Ovary (tissue), 9 donors: ENCODE results near the gene PCBP1. TPM values are rescaled to one million over a fixed set of nuclear protein-coding genes. Genes with fewer than 3 reads are reported as not detected.

ENCODE experiments used
- DNase-seq, 5 donors: peaks; one replicate each; pipeline ENCODE4 v3.0.0-alpha.2; 2019 to 2020
- H3K27ac ChIP-seq, 2 donors: fragments of 200-600 bp; one replicate each; pipeline versions ENCODE4 v1.5.1 to v1.8.0; 2019 to 2022
- H3K27me3 ChIP-seq: fragments of 200-600 bp; one replicate; pipeline ENCODE4 v1.8.0; 2022
- H3K36me3 ChIP-seq: fragments of 200-600 bp; sonication (generic); one replicate; pipeline ENCODE4 v1.5.1; 2019
- H3K4me1 ChIP-seq: one replicate; pipeline ENCODE4 v1.8.1; 2013; ENCODE audit warnings: mild to moderate bottlenecking, moderate library complexity; ENCODE audit not compliant: insufficient read depth
- H3K4me3 ChIP-seq: fragments of 200-600 bp; sonication (generic); one replicate; pipeline ENCODE4 v1.5.1; 2017
- H3K9me3 ChIP-seq, 2 donors: fragments of 200-600 bp in 1 of 2; sonication (generic) in 1 of 2; one replicate each; pipeline versions ENCODE4 v1.5.1 to v1.8.1; 2013 to 2019; ENCODE audit warnings: mild to moderate bottlenecking in 1 of 2, moderate library complexity in 1 of 2
- EP300 ChIP-seq: sonication (generic); formaldehyde crosslinking; IDR thresholded peaks from one replicate; pipeline ENCODE4 v1.6.1; 2017; ENCODE audit warnings: antibody characterized with exemption
- POLR2A ChIP-seq: fragments of 450-650 bp; IDR thresholded peaks from one replicate; pipeline ENCODE4 v1.6.1; 2017; ENCODE audit warnings: antibody characterized with exemption, mild to moderate bottlenecking, moderate library complexity
- WGBS, 3 donors: extraction: QIAGEN DNeasy Blood & Tissue Kit in 1 of 3; methylation state at CpG; one replicate each; pipeline versions ENCODE4 v1.1.5 to v1.1.7; 2013 to 2017; 5-methylcytosine and 5-hydroxymethylcytosine counted together
- intact Hi-C, 4 donors: fragments of 100-400 bp; cut with DNase I; formaldehyde crosslinking; loops; one replicate each; pipeline versions ENCODE4 v1.11.0 to v1.15.1; 2022 to 2023
- polyA plus RNA-seq, 2 donors: library from polyadenylated mRNA; stranded (reverse); fragments of 200-250 nt in 1 of 2; fragments of 350-450 nt in 1 of 2; fragmentation: Illumina TruSeq in 1 of 2; extraction: RNeasy Lipid Tissue Mini Kit (QIAGEN cat#74804) in 1 of 2; gene quantifications; one replicate each; pipeline ENCODE4 v1.2.3, GENCODE V29; 2013 to 2014
- total RNA-seq, 7 donors: library from RNA; depleted of rRNA in 2 of 7; stranded (reverse); fragments of >200 nt in 2 of 7; fragmentation: NEBNext Ultra II Directional in 3 of 7; extraction: Animal tissue kit (Norgen Biotek cat#: 25700) in 3 of 7; gene quantifications; one replicate each; pipeline versions ENCODE4 v1.1.0 to v1.2.4, GENCODE V29; 2016 to 2023
- TF ChIP-seq, protein P1 (sequence below), 3 donors: fragments of 450-650 bp in 2 of 3; fragments of 200-600 bp in 1 of 3; IDR thresholded peaks; one replicate each; pipeline versions ENCODE4 v1.5.1 to v1.8.0; 2016 to 2022; ENCODE audit warnings: antibody characterized with exemption in 3 of 3, mild to moderate bottlenecking in 1 of 3
- donor health status: DM: no; HTN: no; CAD: no; lungs with moderate emphysema.
- donor health status: DM: no; HTN: no; CAD: no.
- donor health status: Bipolar disorder and iron deficiency.
- donor health status: DM: yes; HTN: yes; CAD: no.
- donor health status: DM: no; HTN: no; CAD: no.
- donor health status: DM: yes; HTN: yes; CAD: no.

The PCBP1 gene
- total and polyA plus RNA-seq, 9 donors: 77.1 to 302 (median 267) TPM

DNA sequence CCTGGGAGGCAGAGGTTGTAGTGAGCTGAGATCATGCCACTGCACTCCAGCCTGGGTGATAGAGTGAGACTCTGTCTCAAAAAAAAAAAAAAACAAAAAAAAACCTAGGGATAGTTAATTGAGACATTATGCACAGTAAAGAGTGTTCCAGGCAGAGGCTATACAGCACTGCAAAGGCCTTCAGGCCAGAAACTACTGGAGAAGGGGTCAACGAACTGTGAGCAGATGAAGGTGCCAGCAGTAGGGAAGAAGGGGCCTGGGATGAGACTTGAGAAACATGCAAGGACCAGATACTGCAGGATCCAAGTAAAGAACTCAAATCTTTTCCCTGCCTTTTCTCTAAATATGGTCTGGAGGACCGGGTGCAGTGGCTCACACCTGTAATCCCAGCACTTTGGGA is 26.0 kb upstream of the PCBP1 start:
- Histone ChIP-seq H3K36me3 (no peaks in the 10 kb centered on the region), H3K27ac (no peak overlapping the region), H3K4me1 (no peaks in the 10 kb centered on the region), H3K9me3 (no peaks in the 10 kb centered on the region), H3K4me3 (no peak overlapping the region), H3K27me3 (no peaks in the 10 kb centered on the region)
- intact Hi-C loops: loop anchor here in 1 of 4 donors (10.0 kb wide), 1 partner anchor 137 kb away; no protein-coding TSS in a partner anchor
- TF ChIP-seq EP300: no peak
- TF ChIP-seq, protein P1, sequence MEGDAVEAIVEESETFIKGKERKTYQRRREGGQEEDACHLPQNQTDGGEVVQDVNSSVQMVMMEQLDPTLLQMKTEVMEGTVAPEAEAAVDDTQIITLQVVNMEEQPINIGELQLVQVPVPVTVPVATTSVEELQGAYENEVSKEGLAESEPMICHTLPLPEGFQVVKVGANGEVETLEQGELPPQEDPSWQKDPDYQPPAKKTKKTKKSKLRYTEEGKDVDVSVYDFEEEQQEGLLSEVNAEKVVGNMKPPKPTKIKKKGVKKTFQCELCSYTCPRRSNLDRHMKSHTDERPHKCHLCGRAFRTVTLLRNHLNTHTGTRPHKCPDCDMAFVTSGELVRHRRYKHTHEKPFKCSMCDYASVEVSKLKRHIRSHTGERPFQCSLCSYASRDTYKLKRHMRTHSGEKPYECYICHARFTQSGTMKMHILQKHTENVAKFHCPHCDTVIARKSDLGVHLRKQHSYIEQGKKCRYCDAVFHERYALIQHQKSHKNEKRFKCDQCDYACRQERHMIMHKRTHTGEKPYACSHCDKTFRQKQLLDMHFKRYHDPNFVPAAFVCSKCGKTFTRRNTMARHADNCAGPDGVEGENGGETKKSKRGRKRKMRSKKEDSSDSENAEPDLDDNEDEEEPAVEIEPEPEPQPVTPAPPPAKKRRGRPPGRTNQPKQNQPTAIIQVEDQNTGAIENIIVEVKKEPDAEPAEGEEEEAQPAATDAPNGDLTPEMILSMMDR (IDR thresholded peaks at IDR 0.05): no peak
- TF ChIP-seq POLR2A: no peak
- WGBS, 3 donors: 80 to 89% (median 82%) methylated on average over 2 of the region's 2 CpGs
- no peak for DNase-seq

DNA sequence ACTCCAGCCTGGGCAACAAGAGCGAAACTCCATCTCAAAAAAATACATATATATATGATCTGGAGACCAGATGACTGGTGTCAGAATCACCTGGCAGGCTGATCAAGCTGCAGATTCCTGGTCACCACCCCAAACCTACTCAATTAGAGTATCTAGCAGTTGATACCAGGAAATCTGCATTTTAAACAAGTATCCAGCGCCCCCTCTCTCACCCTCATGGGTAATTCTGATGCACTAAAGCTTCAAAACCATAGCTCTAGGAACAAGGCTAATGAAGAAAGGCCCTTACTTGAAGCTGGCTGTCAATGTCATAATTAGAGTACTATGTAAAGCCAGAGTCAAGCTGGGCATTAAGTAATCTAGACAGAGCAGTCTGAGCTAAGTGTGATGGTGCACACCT is 25.0 kb upstream of the PCBP1 start:
- H3K9me3 ChIP-seq: no peaks in the 10 kb centered on the region
- TF ChIP-seq, protein P1 (IDR thresholded peaks at IDR 0.05): no peak
- TF ChIP-seq POLR2A (no peak), EP300 (no peak)
- H3K36me3 ChIP-seq: no peaks in the 10 kb centered on the region
- intact Hi-C loops: loop anchor here in 1 of 4 donors (10.0 kb wide), 1 partner anchor 137 kb away; no protein-coding TSS in a partner anchor
- H3K4me3 ChIP-seq: no peak overlapping the region
- WGBS, 3 donors: 94 to 100% (median 96%) methylated on average over 2 of the region's 2 CpGs
- H3K27me3 ChIP-seq: no peaks in the 10 kb centered on the region
- no peak for DNase-seq
- no peak overlapping the region for H3K27ac ChIP-seq
- H3K4me1 ChIP-seq: no peaks in the 10 kb centered on the region

DNA sequence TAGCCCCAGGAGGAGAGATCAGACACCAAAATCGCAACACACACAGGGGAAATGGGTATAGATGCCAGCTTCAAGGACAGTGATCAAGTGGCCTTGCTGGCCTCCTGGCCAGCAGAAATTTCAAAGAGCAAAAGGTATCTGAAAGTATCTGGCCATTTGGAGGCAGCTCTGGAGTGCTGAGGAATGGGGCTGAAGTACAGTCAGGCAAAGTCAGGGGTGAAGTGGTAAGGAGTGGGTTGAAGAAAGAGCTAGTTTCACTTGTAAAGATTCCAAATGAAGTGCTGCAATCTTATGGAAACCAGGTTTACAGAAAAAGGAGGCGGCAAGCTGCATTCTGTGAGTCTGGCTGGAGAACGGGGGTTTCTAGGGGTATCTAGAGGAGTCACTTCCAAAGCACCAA is 19.2 kb upstream of the PCBP1 start:
- intact Hi-C loops: loop anchor here in 2 of 4 donors (5.0 to 10.0 kb wide), 2 partner anchors 143 to 151 kb away; partner anchors contain the start of gene MXD1 (in 1 of the 2)
- Histone ChIP-seq H3K36me3 (no peaks in the 10 kb centered on the region), H3K27ac (no peak overlapping the region), H3K4me3 (no peak overlapping the region), H3K27me3 (no peaks in the 10 kb centered on the region), H3K4me1 (peaks cover 3% of the 10 kb centered on the region), H3K9me3 (no peaks in the 10 kb centered on the region)
- DNase-seq: no peak
- 87 to 94% (median 90%) methylated on average over 3 of the region's 3 CpGs for WGBS, 3 donors
- TF ChIP-seq, protein P1 (IDR thresholded peaks at IDR 0.05): no peak
- TF ChIP-seq EP300: no peak
- no peak for TF ChIP-seq POLR2A

DNA sequence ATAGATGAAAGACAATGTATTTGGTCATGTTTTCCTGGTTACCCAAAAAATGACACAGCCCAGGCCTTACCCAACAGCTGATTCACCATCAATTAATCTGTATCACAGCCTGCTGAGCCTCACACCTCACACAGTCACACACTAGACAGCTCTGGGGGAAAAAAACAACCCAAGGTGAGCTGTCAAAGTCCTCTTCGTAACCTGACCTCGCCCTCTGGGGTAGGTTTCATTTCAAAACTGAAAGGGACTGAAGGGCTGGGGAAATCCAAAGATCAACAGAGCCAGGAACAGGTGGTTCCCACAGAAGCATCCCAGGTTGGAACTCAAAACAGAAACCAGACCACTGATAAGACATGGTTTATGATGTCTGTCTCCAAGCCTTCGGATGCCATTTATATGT is 18.2 kb upstream of the PCBP1 start:
- 77 to 88% (median 87%) methylated on average over 3 of the region's 3 CpGs for WGBS, 3 donors
- H3K4me3 ChIP-seq: no peak overlapping the region
- H3K27ac ChIP-seq: no peak overlapping the region
- intact Hi-C loops: loop anchor here in 2 of 4 donors (5.0 to 10.0 kb wide), 2 partner anchors 144 to 152 kb away; partner anchors contain the start of gene MXD1 (in 1 of the 2)
- DNase-seq: no peak
- no peaks in the 10 kb centered on the region for H3K36me3 ChIP-seq
- no peaks in the 10 kb centered on the region for H3K9me3 ChIP-seq
- H3K27me3 ChIP-seq: no peaks in the 10 kb centered on the region
- TF ChIP-seq POLR2A (no peak), EP300 (no peak)
- TF ChIP-seq, protein P1 (IDR thresholded peaks at IDR 0.05): no peak
- H3K4me1 ChIP-seq: peaks cover 3% of the 10 kb centered on the region
